Measurements from ENCODE around the gene GALK2.

Gene GALK2

GRCh38 chr15:49169880-49170597 is at the start of gene GALK2:
GALK2 (plus strand) TSS chr15:49170247; CDS start chr15:49170323, 76 bp downstream.
- DNase-seq (ENCODE audit: low read depth, low spot score): peak; percentile 65

- DNase-seq (ENCODE audit: low read depth, low spot score): no peak
Observed at GRCh38 chr15:49120832-49121231, 49.2 kb upstream of the GALK2 start.

- no peak for DNase-seq (ENCODE audit: low read depth, low spot score)
Observed at GRCh38 chr15:49121901-49122300, 48.1 kb upstream of the GALK2 start.

GRCh38 chr15:49122541-49123062 is 47.4 kb upstream of the GALK2 start:
- DNase-seq (ENCODE audit: low read depth, low spot score): no peak

- DNase-seq (ENCODE audit: low read depth, low spot score): no peak
Observed at GRCh38 chr15:49124371-49124770, 45.7 kb upstream of the GALK2 start.

GRCh38 chr15:49131403-49131802 is 38.6 kb upstream of the GALK2 start:
- no peak for DNase-seq (ENCODE audit: low read depth, low spot score)

- DNase-seq (ENCODE audit: low read depth, low spot score): no peak
Observed at GRCh38 chr15:49134683-49135341, 35.2 kb upstream of the GALK2 start.

- no peak for DNase-seq (ENCODE audit: low read depth, low spot score)
Observed at GRCh38 chr15:49135342-49135857, 34.6 kb upstream of the GALK2 start.

- no peak for DNase-seq (ENCODE audit: low read depth, low spot score)
Observed at GRCh38 chr15:49135911-49136310, 34.1 kb upstream of the GALK2 start.

GRCh38 chr15:49137861-49138260 is 32.2 kb upstream of the GALK2 start:
- DNase-seq (ENCODE audit: low read depth, low spot score): no peak

GRCh38 chr15:49145651-49146609 is 24.1 kb upstream of the GALK2 start:
- peak; percentile 44 for DNase-seq (ENCODE audit: low read depth, low spot score)

- DNase-seq (ENCODE audit: low read depth, low spot score): no peak
Observed at GRCh38 chr15:49148298-49148697, 21.7 kb upstream of the GALK2 start.

- no peak for DNase-seq (ENCODE audit: low read depth, low spot score)
Observed at GRCh38 chr15:49148727-49149126, 21.3 kb upstream of the GALK2 start.

GRCh38 chr15:49151831-49152230 is 18.2 kb upstream of the GALK2 start:
- DNase-seq (ENCODE audit: low read depth, low spot score): no peak

GRCh38 chr15:49152552-49153312 is 17.3 kb upstream of the GALK2 start:
- no peak for DNase-seq (ENCODE audit: low read depth, low spot score)

GRCh38 chr15:49154359-49154758 is 15.7 kb upstream of the GALK2 start:
- DNase-seq (ENCODE audit: low read depth, low spot score): no peak

- no peak for DNase-seq (ENCODE audit: low read depth, low spot score)
Observed at GRCh38 chr15:49154799-49155109, 15.3 kb upstream of the GALK2 start.

- DNase-seq (ENCODE audit: low read depth, low spot score): peak; percentile 96
Observed at GRCh38 chr15:49155110-49155833, 14.8 kb upstream of the GALK2 start, which contains the start of gene COPS2. COPS2 (minus strand) TSS chr15:49155599; CDS start chr15:49155578, 21 bp downstream.

GRCh38 chr15:49155834-49156627 is 14.0 kb upstream of the GALK2 start:
- no peak for DNase-seq (ENCODE audit: low read depth, low spot score)
